GM18520 (cell line): ENCODE data around the gene ELMO1.

Source experiments
- ATAC-seq: cut with Tn5 transposase; IDR thresholded peaks from one replicate; pipeline ENCODE4 v1.9.1; 2021; ENCODE audit not compliant: unreplicated experiment

ELMO1 gene

GRCh38 chr7:37109016-37109683, 339.5 kb downstream of the ELMO1 start:
- ATAC-seq = no peak

GRCh38 chr7:37108615-37109014, 340.0 kb downstream of the ELMO1 start:
- no peak for ATAC-seq

- ATAC-seq = no peak
These were observed 341.5 kb downstream of the ELMO1 start for GRCh38 chr7:37107047-37107750.

- no peak for ATAC-seq
These were observed 342.9 kb downstream of the ELMO1 start for GRCh38 chr7:37105762-37106161.

GRCh38 chr7:37104822-37105518, 343.7 kb downstream of the ELMO1 start:
- no peak for ATAC-seq

- ATAC-seq = no peak
These were observed 346.0 kb downstream of the ELMO1 start for GRCh38 chr7:37102518-37103137.

GRCh38 chr7:37100735-37101331, 347.8 kb downstream of the ELMO1 start:
- no peak for ATAC-seq

GRCh38 chr7:37098762-37099161, 349.9 kb downstream of the ELMO1 start:
- ATAC-seq = no peak

- ATAC-seq = no peak
These were observed 350.7 kb downstream of the ELMO1 start for GRCh38 chr7:37097983-37098382.

GRCh38 chr7:37097276-37097675, 351.4 kb downstream of the ELMO1 start:
- no peak for ATAC-seq

GRCh38 chr7:37096341-37096740, 352.3 kb downstream of the ELMO1 start:
- no peak for ATAC-seq

GRCh38 chr7:37095122-37095521, 353.5 kb downstream of the ELMO1 start:
- no peak for ATAC-seq

- ATAC-seq = no peak
These were observed 355.4 kb downstream of the ELMO1 start for GRCh38 chr7:37093257-37093656.

GRCh38 chr7:37092548-37092947, 356.1 kb downstream of the ELMO1 start:
- ATAC-seq = no peak

- no peak for ATAC-seq
These were observed 358.7 kb downstream of the ELMO1 start for GRCh38 chr7:37089972-37090371.

GRCh38 chr7:37085600-37085999, 363.1 kb downstream of the ELMO1 start:
- no peak for ATAC-seq

GRCh38 chr7:37084303-37084702, 364.4 kb downstream of the ELMO1 start:
- ATAC-seq = no peak

- ATAC-seq = no peak
These were observed 365.2 kb downstream of the ELMO1 start for GRCh38 chr7:37083311-37084096.

- no peak for ATAC-seq
These were observed 367.2 kb downstream of the ELMO1 start for GRCh38 chr7:37081436-37081835.

- ATAC-seq = no peak
These were observed 369.2 kb downstream of the ELMO1 start for GRCh38 chr7:37079420-37079819.
